ENCODE data around the gene DYNLRB2.

Gene DYNLRB2

DNA sequence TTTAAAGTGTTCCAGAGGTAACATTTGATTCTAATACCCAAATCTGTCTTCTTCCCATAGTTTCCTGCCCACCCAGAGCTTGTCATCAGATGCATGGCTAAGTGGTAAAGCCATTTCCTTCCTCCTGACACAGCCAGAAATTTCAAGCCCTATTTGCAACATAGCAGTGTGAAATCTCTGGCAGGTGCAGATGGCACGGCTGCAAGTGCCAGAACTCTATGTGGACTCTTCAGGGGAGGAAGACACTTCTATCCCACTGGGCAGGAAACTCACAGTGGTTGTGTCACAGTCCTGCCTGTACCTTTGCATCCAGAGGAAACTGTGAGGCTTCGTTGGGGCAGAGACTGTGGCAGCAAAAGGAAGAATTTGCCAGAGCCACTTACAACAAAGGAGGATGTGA lies 13.2 kb downstream of the DYNLRB2 start:
- no peak for DNase-seq

GRCh38 chr16:80556481-80556880 lies 15.7 kb downstream of the DYNLRB2 start:
- DNase-seq: no peak

- no peak for DNase-seq
Measured at GRCh38 chr16:80557037-80557436, 16.2 kb downstream of the DYNLRB2 start.

- no peak for DNase-seq
Measured at GRCh38 chr16:80559369-80559768, 18.6 kb downstream of the DYNLRB2 start.

DNA sequence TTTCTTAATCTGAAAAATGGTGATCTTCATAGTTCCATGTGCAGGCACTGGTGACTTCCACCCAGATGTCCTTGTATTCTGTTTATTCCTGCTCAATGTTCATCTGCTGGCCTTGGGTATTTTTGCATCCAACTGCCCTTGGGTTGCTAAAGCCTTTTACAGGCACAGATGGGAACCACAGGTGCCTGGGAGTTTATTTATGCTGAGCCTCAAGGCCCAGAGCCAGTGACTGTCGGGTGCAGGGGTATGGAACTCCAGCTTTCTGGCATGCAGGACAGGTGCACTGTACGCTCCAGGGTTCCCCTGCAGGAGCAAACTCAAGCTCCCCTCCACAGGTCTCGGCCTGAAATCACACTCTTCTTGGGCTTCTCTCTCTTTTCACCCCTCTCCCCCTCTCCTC lies 22.3 kb downstream of the DYNLRB2 start:
- DNase-seq: no peak

GRCh38 chr16:80564394-80564793 lies 23.6 kb downstream of the DYNLRB2 start:
- DNase-seq: no peak

- no peak for DNase-seq
Measured at GRCh38 chr16:80569440-80570105, 28.8 kb downstream of the DYNLRB2 start.

DNA sequence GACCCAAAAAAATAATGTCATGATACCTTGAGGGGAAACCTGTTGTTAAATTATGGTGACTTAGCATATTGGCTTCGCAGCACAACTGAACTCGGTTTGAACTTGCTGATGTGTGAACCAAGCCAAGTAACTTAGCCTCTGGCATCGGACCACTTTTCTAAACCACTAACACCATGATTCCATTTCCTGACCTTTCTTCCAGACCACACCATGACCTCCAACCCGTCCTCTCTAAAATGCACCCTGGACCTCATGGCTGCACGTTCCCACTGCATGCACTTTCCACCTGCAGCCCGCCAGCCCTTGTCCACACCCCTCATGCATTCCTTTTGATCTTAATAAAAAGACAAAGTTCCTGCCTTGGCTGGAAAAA lies 29.3 kb downstream of the DYNLRB2 start:
- DNase-seq: no peak

DNA sequence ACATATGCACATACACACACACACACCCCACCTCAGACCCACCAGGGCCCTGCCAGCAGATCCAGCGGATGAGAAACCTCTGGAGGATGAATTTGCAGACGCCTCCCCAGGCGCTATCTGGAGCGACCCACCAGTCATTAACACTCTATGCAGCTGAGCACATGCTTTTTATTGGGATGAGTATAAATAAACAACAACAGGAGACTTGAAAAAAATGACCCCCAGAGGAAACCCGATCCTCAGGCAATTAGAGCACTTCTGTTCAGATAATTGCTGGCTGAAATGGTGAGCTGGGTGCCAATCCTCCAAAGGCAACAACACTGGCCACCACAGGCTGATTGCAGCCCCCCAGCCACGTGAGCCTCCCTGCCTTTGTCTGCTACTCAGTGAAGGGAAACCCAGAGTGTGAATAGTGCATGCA lies 32.9 kb downstream of the DYNLRB2 start:
- no peak for DNase-seq

DNA sequence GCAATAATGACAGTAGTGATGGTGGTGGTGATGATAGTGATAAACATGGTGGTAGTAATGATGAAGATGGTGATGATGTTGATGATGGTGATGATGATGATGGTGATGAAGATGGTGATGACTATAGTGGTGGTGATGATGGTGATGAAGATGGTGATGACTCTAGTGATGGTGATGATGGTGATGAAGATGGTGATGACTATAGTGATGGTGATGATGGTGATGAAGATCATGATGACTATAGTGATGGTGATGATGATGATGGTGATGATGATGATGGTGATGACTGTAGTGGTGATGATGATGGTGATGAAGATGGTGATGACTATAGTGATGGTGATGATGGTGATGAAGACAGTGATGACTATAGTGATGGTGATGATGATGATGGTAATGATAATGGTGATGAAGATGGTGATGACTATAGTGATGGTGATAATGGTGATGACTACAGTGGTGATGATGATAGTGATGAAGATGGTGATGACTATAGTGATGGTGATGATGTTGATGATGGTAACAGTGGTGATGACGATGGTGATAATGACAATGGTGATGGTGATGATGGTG lies 35.6 kb downstream of the DYNLRB2 start:
- no peak for DNase-seq

GRCh38 chr16:80577485-80578280 lies 36.9 kb downstream of the DYNLRB2 start:
- no peak for DNase-seq

- no peak for DNase-seq
Measured at GRCh38 chr16:80580109-80580832, 39.5 kb downstream of the DYNLRB2 start.

GRCh38 chr16:80583466-80583865 lies 42.7 kb downstream of the DYNLRB2 start:
- DNase-seq: no peak

GRCh38 chr16:80585764-80586163 lies 45.0 kb downstream of the DYNLRB2 start:
- DNase-seq: no peak

DNA sequence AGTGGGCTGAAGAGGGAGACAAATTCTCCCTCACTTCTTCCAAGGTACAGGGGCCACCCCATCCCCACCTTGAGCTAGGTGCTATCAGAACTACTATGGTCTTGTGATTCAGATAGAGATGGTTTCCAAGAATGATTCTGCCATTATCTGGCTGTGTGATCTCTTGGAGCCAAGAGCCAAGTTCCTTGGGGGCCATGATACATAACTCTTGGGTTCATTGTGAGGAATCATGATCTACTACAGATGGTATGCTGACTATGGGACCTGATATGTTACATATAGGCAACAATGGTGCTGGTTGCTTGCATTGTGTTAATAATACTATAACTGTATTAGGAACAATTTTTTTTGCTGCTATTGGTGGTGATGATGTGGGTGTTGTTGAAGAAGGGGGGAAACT lies 45.7 kb downstream of the DYNLRB2 start:
- no peak for DNase-seq

- no peak for DNase-seq
Measured at GRCh38 chr16:80587071-80587470, 46.3 kb downstream of the DYNLRB2 start.

GRCh38 chr16:80591071-80591915 lies 50.5 kb downstream of the DYNLRB2 start:
- no peak for DNase-seq

GRCh38 chr16:80592273-80592672 lies 51.5 kb downstream of the DYNLRB2 start:
- no peak for DNase-seq

GRCh38 chr16:80594756-80595155 lies 54.0 kb downstream of the DYNLRB2 start:
- DNase-seq: no peak

- DNase-seq: no peak
Measured at GRCh38 chr16:80596507-80597207, 55.9 kb downstream of the DYNLRB2 start.

- DNase-seq: no peak
Measured at GRCh38 chr16:80599466-80599865, 58.7 kb downstream of the DYNLRB2 start.
